Neural progenitor cell (in vitro differentiated cells): ENCODE data around the gene CRTC1. TPM values are rescaled to one million over a fixed set of nuclear protein-coding genes. Genes with fewer than 3 reads are reported as not detected.
"Not testable (repeated sequence)": the region's sequence is repeated elsewhere in the genome, so short reads cannot be mapped to it uniquely, and the experiment has no call there.

Experiments
- DNase-seq: peaks from one replicate; pipeline ENCODE4 v3.0.0-alpha.2; 2016; ENCODE audit warnings: low spot score
- H2AFZ ChIP-seq: fragments of 200-600 bp; sonication (generic); replicated peaks from 2 replicates; pipeline ENCODE4 v1.6.1; 2016; ENCODE audit warnings: antibody characterized with exemption
- H3F3A ChIP-seq: fragments of 200-600 bp; sonication (generic); 2 replicates; pipeline ENCODE4 v1.6.1; 2016; ENCODE audit warnings: antibody characterized with exemption, low read depth
- H3K27ac ChIP-seq: fragments of 200-600 bp; sonication (generic); 2 replicates; pipeline ENCODE4 v1.5.1; 2016; ENCODE audit warnings: mild to moderate bottlenecking
- H3K27me3 ChIP-seq: fragments of 200-600 bp; sonication (generic); 2 replicates; pipeline ENCODE4 v1.6.1; 2016; ENCODE audit warnings: mild to moderate bottlenecking, moderate library complexity
- H3K36me3 ChIP-seq: fragments of 200-600 bp; sonication (generic); 2 replicates; pipeline ENCODE4 v1.5.1; 2016
- H3K4me1 ChIP-seq: fragments of 200-600 bp; sonication (generic); 2 replicates; pipeline ENCODE4 v1.6.1; 2016; ENCODE audit warnings: mixed run types
- H3K4me2 ChIP-seq: fragments of 200-600 bp; sonication (generic); 2 replicates; pipeline ENCODE4 v1.6.1; 2016
- H3K4me3 ChIP-seq: fragments of 200-600 bp; sonication (generic); 2 replicates; pipeline ENCODE4 v1.5.1; 2016
- H3K79me2 ChIP-seq: fragments of 200-600 bp; sonication (generic); 2 replicates; pipeline ENCODE4 v1.6.1; 2016; ENCODE audit warnings: low read depth
- H3K9ac ChIP-seq: fragments of 200-600 bp; sonication (generic); 2 replicates; pipeline ENCODE4 v1.6.1; 2016
- H3K9me3 ChIP-seq: fragments of 200-600 bp; sonication (generic); 2 replicates; pipeline ENCODE4 v1.5.1; 2016; ENCODE audit warnings: low read depth
- H4K20me1 ChIP-seq: fragments of 200-600 bp; sonication (generic); 2 replicates; pipeline ENCODE4 v1.6.1; 2016; ENCODE audit warnings: low read depth
- H3K27ac Mint-ChIP-seq: 3 replicates; pipeline ENCODE4 v1.8.0; 2021; ENCODE audit warnings: mixed read lengths
- H3K27me3 Mint-ChIP-seq: 2 replicates; pipeline ENCODE4 v1.8.0; 2022; ENCODE audit warnings: low read depth, mild to moderate bottlenecking, inconsistent platforms, moderate library complexity, mixed read lengths; ENCODE audit not compliant: insufficient read depth
- H3K36me3 Mint-ChIP-seq: 3 replicates; pipeline ENCODE4 v1.8.0; 2021; ENCODE audit warnings: mixed read lengths
- H3K4me1 Mint-ChIP-seq: 3 replicates; pipeline ENCODE4 v1.8.0; 2021; ENCODE audit warnings: mixed read lengths
- H3K4me3 Mint-ChIP-seq: 3 replicates; pipeline ENCODE4 v1.8.0; 2021; ENCODE audit warnings: mild to moderate bottlenecking, moderate library complexity, mixed read lengths
- H3K9me3 Mint-ChIP-seq: 3 replicates; pipeline ENCODE4 v1.8.0; 2020; ENCODE audit warnings: mixed read lengths
- CTCF ChIP-seq: fragments of 200-600 bp; sonication (generic); IDR thresholded peaks from 2 replicates; pipeline ENCODE4 v1.5.1; 2017; ENCODE audit warnings: antibody characterized with exemption, mild to moderate bottlenecking
- EZH2 ChIP-seq: fragments of 200-600 bp; sonication (generic); IDR thresholded peaks from 2 replicates; pipeline ENCODE4 v1.6.1; 2017; ENCODE audit warnings: antibody characterized with exemption, mild to moderate bottlenecking, moderate library complexity
- EZH2phosphoT487 ChIP-seq: fragments of 200-600 bp; sonication (generic); IDR thresholded peaks from 2 replicates; pipeline ENCODE4 v1.6.1; 2017; ENCODE audit warnings: antibody characterized with exemption
- total RNA-seq: library from RNA; depleted of rRNA; stranded (reverse); fragments of >200 nt; gene quantifications from 2 replicates; pipeline ENCODE4 v1.2.3, GENCODE V29; 2015; ENCODE audit warnings: low replicate concordance

CRTC1 gene
- total RNA-seq, 1 donor from 2014 or later, result 2.4 TPM

- H3K27ac ChIP-seq, result no peak overlapping the region
- H3K4me1 ChIP-seq, result no peaks in the 10 kb centered on the region
- H4K20me1 ChIP-seq, result no peaks in the 10 kb centered on the region
- no peak for DNase-seq
- H3K36me3 ChIP-seq, result no peaks in the 10 kb centered on the region
- H3K9ac ChIP-seq, result no peak overlapping the region
- H3K79me2 ChIP-seq, result no peaks in the 10 kb centered on the region
- Mint-ChIP-seq H3K27me3 (peaks cover 27% of the 10 kb centered on the region), H3K27ac (no peak overlapping the region), H3K4me1 (peaks cover 3% of the 10 kb centered on the region), H3K9me3 (no peaks in the 10 kb centered on the region), H3K4me3 (no peak overlapping the region), H3K36me3 (no peaks in the 10 kb centered on the region)
- H3K27me3 ChIP-seq, result peaks cover 81% of the 10 kb centered on the region
- H3K4me3 ChIP-seq, result no peak overlapping the region
- H3F3A ChIP-seq, result peaks cover 5% of the 10 kb centered on the region
- no peak overlapping the region for H2AFZ ChIP-seq
- H3K9me3 ChIP-seq, result no peaks in the 10 kb centered on the region
- no peak overlapping the region for H3K4me2 ChIP-seq
- TF ChIP-seq EZH2 (no peak), CTCF (no peak), EZH2phosphoT487 (no peak)
Observed at GRCh38 chr19:18804643-18805042, 121.2 kb downstream of the CRTC1 start.

DNA sequence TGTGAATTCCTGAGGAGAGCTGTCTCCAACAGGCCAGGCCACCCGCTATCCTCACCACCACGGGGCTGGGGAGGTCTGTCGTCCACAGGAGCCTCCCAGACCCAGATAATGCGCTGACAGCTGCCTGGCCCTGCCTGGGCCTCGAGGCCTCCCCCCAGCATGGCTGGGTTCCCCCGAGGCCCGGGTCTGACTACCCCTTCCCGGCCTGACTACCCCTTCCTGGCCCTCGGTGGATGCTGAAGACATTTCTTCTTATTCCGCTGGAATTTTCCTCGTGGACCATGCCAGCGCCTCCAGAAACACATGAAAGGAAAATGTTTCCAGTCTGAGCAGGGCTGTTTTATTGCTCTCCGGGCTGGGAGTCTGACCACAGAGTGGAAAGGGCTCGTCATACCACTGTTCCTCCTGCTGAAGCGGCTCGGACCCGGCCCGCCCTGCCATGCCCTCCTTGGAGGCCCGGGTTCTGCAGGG lies 124.4 kb downstream of the CRTC1 start:
- no peak overlapping the region for H3K27ac Mint-ChIP-seq

DNA sequence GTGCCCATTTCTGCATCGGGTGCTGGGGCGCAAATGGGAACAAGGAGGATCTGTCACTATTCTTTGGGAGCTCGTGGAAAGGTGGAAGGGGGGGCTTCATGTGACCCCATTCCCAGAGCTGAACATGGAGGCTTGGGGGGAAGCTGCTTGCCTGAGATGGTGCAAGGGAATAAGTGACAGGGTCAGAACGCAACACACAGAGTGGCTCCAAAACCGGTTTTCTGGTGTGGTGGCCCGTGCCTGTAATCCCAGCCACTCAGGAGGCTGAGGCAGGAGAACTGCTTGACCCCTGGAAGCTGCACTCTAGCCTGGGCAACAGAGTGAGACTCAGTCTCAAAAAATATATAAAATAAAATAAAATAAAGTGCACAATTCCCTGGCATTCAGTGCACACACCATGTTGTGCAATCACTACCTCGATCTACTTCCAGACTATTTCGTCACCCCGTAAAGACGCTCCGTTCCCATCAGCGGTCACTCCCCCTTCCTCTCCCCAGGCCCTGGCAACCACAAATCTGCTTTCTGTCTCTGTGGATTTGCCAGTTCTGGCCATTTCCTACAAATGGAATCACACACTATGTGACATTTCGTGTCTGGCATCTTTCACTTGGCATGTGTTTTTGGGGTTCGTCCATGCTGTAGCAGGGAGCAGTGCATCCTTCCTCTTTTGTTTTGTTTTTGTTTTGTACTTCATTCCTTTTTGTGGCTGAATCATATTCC lies 125.8 kb downstream of the CRTC1 start:
- no peaks in the 10 kb centered on the region for H3K36me3 Mint-ChIP-seq
- Histone ChIP-seq H3K27me3 (peaks cover 82% of the 10 kb centered on the region), H3K9ac (no peak overlapping the region), H3K4me2 (no peak overlapping the region), H3K4me1 (no peaks in the 10 kb centered on the region), H3F3A (no peaks in the 10 kb centered on the region), H3K79me2 (no peaks in the 10 kb centered on the region), H2AFZ (no peak overlapping the region), H3K36me3 (no peaks in the 10 kb centered on the region), H3K4me3 (no peak overlapping the region), H3K27ac (no peak overlapping the region), H4K20me1 (no peaks in the 10 kb centered on the region), H3K9me3 (no peaks in the 10 kb centered on the region)
- TF ChIP-seq CTCF (no peak), EZH2 (no peak), EZH2phosphoT487 (no peak)
- peaks cover 6% of the 10 kb centered on the region for H3K27me3 Mint-ChIP-seq
- no peaks in the 10 kb centered on the region for H3K9me3 Mint-ChIP-seq
- no peak overlapping the region for H3K4me3 Mint-ChIP-seq
- H3K4me1 Mint-ChIP-seq, result no peaks in the 10 kb centered on the region
- no peak overlapping the region for H3K27ac Mint-ChIP-seq
- no peak for DNase-seq

More for the DNA sequence above, 124.4 kb downstream of the CRTC1 start:
- no peaks in the 10 kb centered on the region for H3K79me2 ChIP-seq
- no peaks in the 10 kb centered on the region for H3K4me1 Mint-ChIP-seq
- peaks cover 79% of the 10 kb centered on the region for H3K27me3 ChIP-seq
- no peak overlapping the region for H3K4me2 ChIP-seq
- no peak overlapping the region for H2AFZ ChIP-seq
- no peaks in the 10 kb centered on the region for H3F3A ChIP-seq
- H3K27ac ChIP-seq, result no peak overlapping the region
- no peak overlapping the region for H3K4me3 ChIP-seq
- no peaks in the 10 kb centered on the region for H3K36me3 ChIP-seq
- no peak overlapping the region for H3K9ac ChIP-seq
- H4K20me1 ChIP-seq, result no peaks in the 10 kb centered on the region
- no peaks in the 10 kb centered on the region for H3K9me3 ChIP-seq
- H3K4me3 Mint-ChIP-seq, result no peak overlapping the region
- H3K4me1 ChIP-seq, result no peaks in the 10 kb centered on the region
- H3K27me3 Mint-ChIP-seq, result peaks cover 14% of the 10 kb centered on the region
- TF ChIP-seq EZH2, result no peak
- no peak for DNase-seq
- no peaks in the 10 kb centered on the region for H3K9me3 Mint-ChIP-seq
- no peaks in the 10 kb centered on the region for H3K36me3 Mint-ChIP-seq

DNA sequence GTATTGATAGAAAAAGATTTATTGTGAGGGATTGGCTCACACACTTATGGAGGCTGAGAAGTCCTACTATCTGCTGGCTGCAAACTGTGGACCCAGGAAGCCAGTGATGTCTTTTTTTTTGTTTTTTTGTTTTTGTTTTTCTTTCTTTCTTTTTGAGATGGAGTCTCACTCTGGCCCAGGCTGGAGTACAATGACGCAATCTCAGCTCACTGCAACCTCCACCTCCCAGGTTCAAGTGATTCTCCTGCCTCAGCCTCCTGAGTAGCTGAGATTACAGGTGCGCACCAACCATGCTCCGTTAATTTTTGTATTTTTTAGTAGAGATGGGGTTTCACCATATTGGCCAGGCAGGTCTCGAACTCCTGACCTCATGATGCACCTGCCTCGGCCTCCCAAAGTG lies 128.2 kb downstream of the CRTC1 start:
- H3K9me3 Mint-ChIP-seq, H3K27ac ChIP-seq, H3K4me1 ChIP-seq, DNase-seq, H2AFZ ChIP-seq, H3K79me2 ChIP-seq, H3K36me3 ChIP-seq, H3K36me3 Mint-ChIP-seq, H3K4me2 ChIP-seq, H4K20me1 ChIP-seq, H3K4me1 Mint-ChIP-seq, H3K4me3 Mint-ChIP-seq, H3K27me3 Mint-ChIP-seq, H3K9ac ChIP-seq, H3K27ac Mint-ChIP-seq, H3F3A ChIP-seq, H3K9me3 ChIP-seq, H3K4me3 ChIP-seq: not testable (repeated sequence)
- H3K27me3 ChIP-seq, result peaks cover 84% of the 10 kb centered on the region
